T1000 (cell line): Measurements from ENCODE around the gene SERINC5.
"Not testable (repeated sequence)": the region's sequence is repeated elsewhere in the genome, so short reads cannot be mapped to it uniquely, and the experiment has no call there.

ENCODE experiments used
- DNase-seq: peaks from one replicate; lab custom pipeline; 2025; ENCODE audit warnings: mixed read lengths; lab: John Stamatoyannopoulos, UW

SERINC5 gene

GRCh38 chr5:80172067-80172695 is 83.7 kb downstream of the SERINC5 start:
- no peak for DNase-seq

DNA sequence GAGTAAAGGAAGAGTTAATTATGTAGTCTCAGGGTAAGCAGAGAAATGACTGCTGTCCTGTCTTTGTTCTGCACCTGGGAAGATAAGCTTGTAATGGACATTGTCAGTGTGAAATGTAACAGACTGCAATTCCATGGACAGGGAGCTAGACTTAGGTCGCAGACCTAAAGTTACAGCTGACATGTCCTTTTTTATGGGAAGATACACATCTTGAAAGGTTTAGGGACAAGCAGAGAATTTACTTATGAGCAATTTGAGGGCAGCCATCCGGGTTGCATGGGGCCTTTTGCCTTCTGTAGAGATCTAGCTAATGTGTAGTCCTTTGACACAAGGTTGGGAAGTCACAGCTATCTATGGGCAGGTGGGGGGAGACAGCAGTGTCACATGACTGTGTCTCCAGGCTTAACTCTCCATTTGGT is 85.7 kb downstream of the SERINC5 start:
- DNase-seq = no peak

GRCh38 chr5:80168388-80169028 is 87.3 kb downstream of the SERINC5 start:
- DNase-seq = no peak

GRCh38 chr5:80165452-80165851 is 90.4 kb downstream of the SERINC5 start:
- no peak for DNase-seq

GRCh38 chr5:80161165-80161564 is 94.7 kb downstream of the SERINC5 start:
- no peak for DNase-seq

DNA sequence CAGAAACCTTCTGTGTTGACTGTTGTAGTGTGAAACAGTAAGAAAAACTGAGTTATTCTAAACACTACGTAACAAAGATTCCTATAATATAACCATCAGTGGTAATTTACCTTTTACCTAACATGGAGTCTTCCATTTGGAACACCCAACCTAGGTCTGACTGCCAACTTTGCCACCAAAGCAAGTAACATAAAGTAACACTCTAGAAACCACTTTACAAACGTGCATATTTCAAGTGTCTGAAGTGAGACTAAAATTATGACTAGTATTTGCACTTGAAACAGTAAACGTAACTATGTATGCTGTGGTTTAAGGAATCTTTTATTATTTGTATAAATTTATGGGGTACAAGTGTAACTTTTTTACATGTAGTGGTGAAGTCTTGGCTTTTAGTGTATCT is 95.6 kb downstream of the SERINC5 start:
- no peak for DNase-seq

DNA sequence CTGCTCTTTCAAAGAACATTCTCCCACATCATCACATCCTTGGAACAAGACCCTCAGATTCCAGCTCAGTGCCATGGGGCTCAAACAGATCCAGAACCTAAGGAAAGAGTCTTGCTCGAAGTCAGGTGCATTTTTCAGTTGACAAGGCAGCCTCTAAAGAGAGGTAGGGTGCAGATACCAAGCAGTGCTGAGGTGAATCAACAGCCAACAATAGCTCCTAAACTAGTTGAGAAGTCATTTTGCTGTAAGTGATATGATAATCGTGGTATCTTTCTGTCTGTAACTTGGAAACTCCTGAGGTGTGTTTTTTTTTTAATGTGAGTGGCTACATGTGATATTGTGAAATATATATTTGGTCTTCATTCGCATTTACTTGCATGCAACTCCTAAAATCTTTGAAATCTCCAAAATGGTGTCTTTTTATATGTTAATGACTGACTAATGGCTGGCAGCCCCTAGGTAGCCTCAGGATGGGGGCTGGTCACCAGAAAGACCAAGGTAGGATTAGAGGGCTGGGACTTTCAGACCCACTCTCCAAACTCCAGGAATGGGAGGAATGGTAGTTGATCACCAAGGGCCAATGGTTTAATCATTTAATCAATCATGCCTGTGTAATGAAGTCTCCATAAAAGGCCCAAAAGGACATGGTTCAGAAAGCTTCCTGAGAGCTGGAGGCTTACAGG is 96.6 kb downstream of the SERINC5 start:
- no peak for DNase-seq

GRCh38 chr5:80156156-80156555 is 99.7 kb downstream of the SERINC5 start:
- no peak for DNase-seq

DNA sequence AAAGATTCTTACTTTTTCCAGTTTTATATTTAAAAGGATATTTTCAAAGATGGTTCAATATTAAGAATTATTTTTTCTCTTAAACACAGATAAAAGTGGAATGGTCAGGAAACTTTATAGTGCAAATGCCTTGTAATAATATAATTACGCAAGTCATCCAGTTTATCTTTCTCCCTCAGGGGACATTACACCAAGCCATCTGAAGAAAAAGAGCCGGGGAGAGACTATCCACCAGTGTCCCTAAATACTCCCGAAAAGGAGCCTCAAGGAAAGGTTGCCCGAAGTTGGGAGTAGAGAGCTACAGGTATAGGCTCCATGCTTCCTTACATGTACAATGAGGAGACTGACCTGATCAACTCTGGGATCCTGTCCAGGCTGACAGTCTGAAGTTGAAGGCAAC is 101.1 kb downstream of the SERINC5 start:
- DNase-seq = no peak

DNA sequence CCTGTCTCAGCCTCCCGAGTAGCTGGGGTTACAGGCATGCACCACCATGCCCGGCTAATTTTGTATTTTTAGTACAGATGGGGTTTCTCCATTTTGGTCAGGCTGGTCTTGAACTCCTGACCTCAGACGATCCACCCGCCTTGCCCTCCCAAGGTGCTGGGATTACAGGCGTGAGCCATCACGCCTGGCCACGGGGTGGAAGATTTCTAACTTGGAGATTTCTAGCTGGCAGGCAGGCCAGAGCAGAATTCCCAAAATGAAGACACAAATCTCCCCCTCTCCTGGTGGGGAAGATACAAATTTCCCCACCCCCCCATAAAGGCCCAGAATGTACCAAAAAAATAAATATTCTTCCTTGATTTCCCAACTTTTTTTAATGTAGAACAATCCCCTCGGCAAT is 101.6 kb downstream of the SERINC5 start:
- DNase-seq = not testable (repeated sequence)

GRCh38 chr5:80153586-80154126 is 102.2 kb downstream of the SERINC5 start:
- no peak for DNase-seq

DNA sequence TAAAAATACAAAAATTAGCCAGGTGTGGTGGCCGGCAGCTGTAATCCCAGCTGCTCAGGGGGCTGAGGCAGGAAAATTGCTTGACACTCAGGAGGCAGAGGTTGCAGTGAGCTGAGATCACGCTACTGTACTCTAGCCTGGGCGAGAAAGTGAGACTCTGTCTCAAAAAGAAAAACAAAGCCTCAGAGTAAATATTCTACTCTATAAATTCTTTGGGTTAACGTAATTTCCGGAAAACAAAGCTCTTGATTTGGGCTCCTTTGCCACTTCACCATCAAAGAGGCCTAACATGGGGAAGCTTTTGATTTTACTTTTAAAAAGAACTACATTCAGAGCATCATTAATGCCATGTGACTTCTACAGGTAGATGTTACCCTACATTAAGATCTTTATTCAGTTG is 103.1 kb downstream of the SERINC5 start:
- no peak for DNase-seq

DNA sequence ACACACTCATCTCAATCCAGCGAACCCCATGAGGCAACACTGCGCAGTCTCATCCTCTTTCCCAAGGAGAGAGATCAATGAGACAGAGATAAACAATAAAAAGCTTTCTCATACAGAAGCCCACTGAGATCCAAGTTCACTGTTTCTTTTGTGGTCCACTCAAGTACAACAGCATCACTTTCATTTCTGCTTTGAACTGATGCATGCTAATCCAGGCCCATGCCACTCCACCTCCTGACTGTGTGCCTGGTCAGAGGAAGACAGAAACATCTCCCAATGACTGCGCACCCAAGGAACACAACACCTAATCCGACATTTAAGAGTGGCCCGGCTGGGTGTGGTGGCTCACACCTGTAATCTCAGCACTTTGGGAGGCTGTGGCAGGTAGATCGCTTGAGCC is 104.0 kb downstream of the SERINC5 start:
- no peak for DNase-seq

GRCh38 chr5:80150731-80151130 is 105.1 kb downstream of the SERINC5 start:
- no peak for DNase-seq

- DNase-seq = no peak
Observed at GRCh38 chr5:80149161-80149609, 106.7 kb downstream of the SERINC5 start.

DNA sequence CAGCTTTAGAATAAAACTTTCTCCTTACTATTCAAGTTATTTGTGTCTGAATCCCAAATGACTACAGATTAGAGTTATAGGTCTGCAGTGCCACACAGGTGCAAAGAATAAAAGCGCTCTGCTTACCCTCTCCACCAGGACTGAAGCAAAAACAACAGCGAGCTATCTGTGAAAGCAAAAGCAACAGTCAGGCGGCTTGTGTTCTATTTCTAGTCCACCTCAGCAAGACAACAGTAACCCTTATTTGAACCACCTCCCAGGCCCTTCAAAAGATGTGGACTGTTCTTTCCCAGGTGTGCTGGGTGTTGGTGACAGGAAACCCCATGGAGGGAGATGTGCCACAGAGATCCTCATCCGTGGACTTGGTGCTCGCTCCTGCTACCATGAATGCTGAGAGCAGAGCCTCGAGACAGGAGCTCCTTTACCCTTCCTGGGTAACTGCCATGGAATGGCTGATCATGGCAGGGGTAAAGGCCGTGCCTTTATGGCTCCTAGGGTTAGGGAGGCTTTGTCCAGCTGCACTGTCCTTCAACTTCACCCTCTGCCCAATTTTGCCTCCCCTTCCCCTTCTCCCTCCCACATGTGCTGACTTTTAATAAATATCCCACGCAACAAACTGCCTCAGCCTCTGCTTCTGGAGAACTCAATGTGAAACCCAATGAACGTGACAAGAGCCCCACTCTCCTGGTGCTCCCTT is 108.6 kb downstream of the SERINC5 start:
- DNase-seq = no peak

GRCh38 chr5:80146046-80146445 is 109.8 kb downstream of the SERINC5 start:
- no peak for DNase-seq

DNA sequence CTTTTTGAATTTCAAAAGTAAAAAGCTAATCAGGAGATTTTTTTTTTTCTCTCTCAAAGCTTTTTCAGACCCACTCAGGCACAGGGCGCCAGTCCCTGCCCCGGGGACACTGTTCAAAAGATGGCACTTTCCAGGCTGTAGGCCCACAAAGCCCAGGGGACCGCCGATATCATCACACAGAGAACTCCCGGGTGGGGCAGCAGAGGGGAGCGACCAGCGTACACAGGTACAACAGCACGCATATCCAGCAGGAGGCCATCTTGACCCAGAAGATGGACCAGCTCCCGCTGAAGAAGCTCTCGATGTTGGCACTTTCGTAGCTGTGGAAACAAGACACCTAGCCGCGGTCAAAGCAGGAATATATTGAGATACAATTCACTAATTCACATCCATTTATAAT is 112.4 kb downstream of the SERINC5 start:
- no peak for DNase-seq

GRCh38 chr5:80142996-80143395 is 112.9 kb downstream of the SERINC5 start:
- no peak for DNase-seq

DNA sequence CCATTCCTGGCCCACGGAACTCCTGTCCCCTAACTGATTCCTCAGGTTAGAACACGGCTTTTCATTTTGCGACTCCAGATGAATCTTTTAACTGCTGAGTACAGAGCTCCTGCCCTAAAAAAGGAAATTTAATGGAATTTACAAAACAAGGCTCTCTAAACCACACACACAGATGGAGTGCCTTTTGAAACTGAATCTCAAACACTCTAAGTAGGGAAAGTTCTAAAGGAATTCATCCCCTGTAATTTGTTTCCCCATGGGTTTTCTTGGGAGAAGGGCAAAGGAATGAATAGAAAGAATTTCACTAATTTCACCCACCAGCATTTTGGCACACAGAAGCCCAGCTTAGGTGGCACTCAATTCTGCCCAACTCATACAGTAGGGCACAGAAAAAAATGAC is 114.2 kb downstream of the SERINC5 start:
- DNase-seq = no peak

DNA sequence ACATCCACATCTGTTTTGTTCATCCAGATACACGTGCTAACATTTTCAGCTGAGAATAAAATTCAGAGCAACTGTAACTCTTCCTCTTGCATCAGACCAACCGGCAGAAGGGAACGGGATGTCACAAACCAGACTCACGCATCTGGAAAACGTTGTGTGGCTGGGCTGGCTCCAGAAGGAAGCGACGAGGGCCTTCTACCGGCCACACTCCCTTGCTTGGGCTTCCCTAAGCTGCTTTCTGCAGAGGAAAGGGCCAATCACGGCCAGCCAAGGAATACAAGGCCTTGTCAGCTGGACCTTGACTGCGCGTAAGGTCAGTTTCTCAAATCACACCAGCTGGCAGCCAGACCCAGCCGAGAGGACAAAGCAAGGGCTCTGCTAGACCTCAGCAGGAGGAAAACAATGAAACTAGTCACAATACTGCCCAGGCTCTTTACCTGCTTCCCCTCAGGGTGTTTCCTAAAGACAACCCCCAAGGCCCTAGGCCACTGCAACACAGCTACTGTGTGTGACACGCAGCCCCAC is 114.6 kb downstream of the SERINC5 start:
- no peak for DNase-seq

- no peak for DNase-seq
Observed at GRCh38 chr5:80140496-80140895, 115.4 kb downstream of the SERINC5 start.
